ENCODE results near the gene SMIM23.

Gene SMIM23

GRCh38 chr5:171820561-171820960 lies 34.9 kb downstream of the SMIM23 start (continued):
- TF ChIP-seq ZNF692 (tag by site-specific recombination; IDR thresholded peaks at IDR 0.05): no peak

GRCh38 chr5:171821286-171821685 lies 35.7 kb downstream of the SMIM23 start:
- Histone ChIP-seq H3K36me3 (ENCODE audit: control insufficient read depth in 2 of 2, insufficient read depth in 1 of 2, low read length in 2 of 2) (no peaks in the 10 kb centered on the region), H3K27ac (ENCODE audit: extremely low read depth, low read depth, low read length) (no peak overlapping the region), H3K4me1 (ENCODE audit: control insufficient read depth, insufficient read depth, low read length) (0 out of 2 replicates have a peak, but pooled peaks cover 5% of the 10 kb centered on the region), H3K4me3 (ENCODE audit: low read depth, low read length) (no peak overlapping the region), H3K9me3 (ENCODE audit: control insufficient read depth, insufficient read depth, low read depth, low read length) (no peaks in the 10 kb centered on the region)
- ChIA-PET POLR2A (interaction anchor here (0.7 kb wide), 1 partner anchor 51 kb away, joined by 3 read pairs; no protein-coding TSS in a partner anchor), CTCF (no interaction called here)
- TF ChIP-seq ZFP37 (tag by site-specific recombination; IDR thresholded peaks at IDR 0.05) (no peak), ZNF792 (tag by site-specific recombination; IDR thresholded peaks at IDR 0.05) (no peak), ZNF174 (tag by site-specific recombination; IDR thresholded peaks at IDR 0.05) (no peak), ZNF510 (tag by site-specific recombination; IDR thresholded peaks at IDR 0.05; ENCODE audit: insufficient replicate concordance) (no peak), KLF9 (tag by site-specific recombination; IDR thresholded peaks at IDR 0.05; ENCODE audit: low read depth) (no peak), ZNF843 (tag by site-specific recombination; IDR thresholded peaks at IDR 0.05) (no peak), GFI1B (tag by site-specific recombination; IDR thresholded peaks at IDR 0.05) (no peak), ZNF610 (tag by site-specific recombination; IDR thresholded peaks at IDR 0.05; ENCODE audit: borderline replicate concordance) (no peak), ZNF626 (tag by site-specific recombination; IDR thresholded peaks at IDR 0.05) (no peak), ZNF692 (tag by site-specific recombination; IDR thresholded peaks at IDR 0.05) (no peak), ZNF157 (tag by site-specific recombination; IDR thresholded peaks at IDR 0.05) (no peak), ZNF132 (tag by site-specific recombination; IDR thresholded peaks at IDR 0.05; ENCODE audit: borderline replicate concordance) (no peak), KLF17 (tag by site-specific recombination; IDR thresholded peaks at IDR 0.05) (no peak), ZNF292 (tag by site-specific recombination; IDR thresholded peaks at IDR 0.05; ENCODE audit: borderline replicate concordance, low read depth) (no peak), ZNF266 (tag by site-specific recombination; IDR thresholded peaks at IDR 0.05; ENCODE audit: low read depth) (no peak), ZBTB6 (tag by site-specific recombination; IDR thresholded peaks at IDR 0.05) (no peak), GLIS2 (tag by site-specific recombination; IDR thresholded peaks at IDR 0.05) (no peak), ZNF555 (tag by site-specific recombination; conservative IDR thresholded peaks at IDR 0.05) (no peak)

- no peak overlapping the region for H3K27ac ChIP-seq (ENCODE audit: extremely low read depth, low read depth, low read length)
- H3K36me3 ChIP-seq (ENCODE audit: control insufficient read depth in 2 of 2, insufficient read depth in 1 of 2, low read length in 2 of 2): no peaks in the 10 kb centered on the region
- TF ChIP-seq YY2 (tag by site-specific recombination; IDR thresholded peaks at IDR 0.05) (no peak), ZNF707 (tag by site-specific recombination; IDR thresholded peaks at IDR 0.05) (no peak)
- POLR2A ChIA-PET: no interaction called here
- H3K4me1 ChIP-seq (ENCODE audit: control insufficient read depth, insufficient read depth, low read length): 0 out of 2 replicates have a peak, but pooled peaks cover 5% of the 10 kb centered on the region
- CTCF ChIA-PET: interaction anchor here (0.7 kb wide), 1 partner anchor 15 kb away, joined by 3 read pairs; no protein-coding TSS in a partner anchor
- H3K4me3 ChIP-seq (ENCODE audit: low read depth, low read length): no peak overlapping the region
- no peaks in the 10 kb centered on the region for H3K9me3 ChIP-seq (ENCODE audit: control insufficient read depth, insufficient read depth, low read depth, low read length)
These were observed 37.7 kb downstream of the SMIM23 start for GRCh38 chr5:171823269-171823668.

Data from HEK293 (cell line).